Panc1 (cell line): ENCODE results near the gene TIMM13. TPM values are rescaled to one million over a fixed set of nuclear protein-coding genes. Genes with fewer than 3 reads are reported as not detected.

Experiments used
- ATAC-seq: fragments of 200-7000 bp; cut with Tn5 transposase; 2 replicates; pipeline ENCODE4 v1.9.1; 2020; ENCODE audit warnings: mild to moderate bottlenecking, moderate library complexity
- BruUV-seq: library from RNA; stranded (reverse); fragments of 400-500 nt; replicated peaks from 2 replicates; lab custom pipeline; 2021; lab: Mats Ljungman, UMichigan
- CTCF ChIA-PET: fragments of 300-600 bp; sonication (Branson Sonifier 250); formaldehyde crosslinking; loops from one replicate; lab custom pipeline; 2022; ENCODE audit warnings: antibody characterized with exemption; lab: Charles Lee
- POLR2A ChIA-PET: fragments of 300-600 bp; sonication (Branson Sonifier 250); formaldehyde crosslinking; loops from one replicate; lab custom pipeline; 2022; ENCODE audit warnings: antibody characterized with exemption; lab: Charles Lee
- DNase-seq: peaks from one replicate; pipeline ENCODE4 v3.0.0-alpha.2; 2010; ENCODE audit warnings: low read depth, low spot score
- H3K27ac ChIP-seq: 2 replicates; pipeline ENCODE4 v1.5.1; 2011; ENCODE audit warnings: mild to moderate bottlenecking, low read length, inconsistent platforms
- H3K27me3 ChIP-seq: fragments of 200-500 bp; sonication (Bioruptor generic); 2 replicates; pipeline ENCODE4 v1.6.0; 2014; ENCODE audit warnings: low read length, inconsistent platforms; ENCODE audit not compliant: control insufficient read depth, insufficient read depth
- H3K36me3 ChIP-seq: fragments of 200-500 bp; sonication (Bioruptor generic); 2 replicates; pipeline ENCODE4 v1.5.1; 2014; ENCODE audit warnings: inconsistent platforms, mild to moderate bottlenecking, low read length, moderate library complexity; ENCODE audit not compliant: control insufficient read depth, insufficient read depth
- H3K4me1 ChIP-seq: 2 replicates; pipeline ENCODE4 v1.5.1; 2011; ENCODE audit warnings: inconsistent platforms, mild to moderate bottlenecking, low read length, moderate library complexity; ENCODE audit not compliant: control insufficient read depth, insufficient read depth
- H3K4me3 ChIP-seq, 2 experiments: 2 replicates each; pipeline ENCODE4 v1.5.1; 2011 to 2012; ENCODE audit warnings: low read depth in 2 of 2, low read length in 2 of 2, mild to moderate bottlenecking in 2 of 2, inconsistent platforms in 1 of 2, moderate library complexity in 1 of 2
- H3K9me3 ChIP-seq: fragments of 200-500 bp; sonication (Bioruptor generic); 2 replicates; pipeline ENCODE4 v1.5.1; 2014; ENCODE audit warnings: low read depth, mild to moderate bottlenecking, inconsistent platforms, low read length, moderate library complexity; ENCODE audit not compliant: control insufficient read depth, insufficient read depth
- POLR2AphosphoS5 ChIP-seq: IDR thresholded peaks from 2 replicates; pipeline ENCODE4 v1.6.1; 2012; ENCODE audit warnings: mild to moderate bottlenecking, low read depth, low read length, moderate library complexity
- SIN3A ChIP-seq: IDR thresholded peaks from 2 replicates; pipeline ENCODE4 v1.6.1; 2012; ENCODE audit warnings: low read depth, mild to moderate bottlenecking, low read length, moderate library complexity, borderline replicate concordance; ENCODE audit not compliant: insufficient read depth
- TCF7L2 ChIP-seq: IDR thresholded peaks from 2 replicates; pipeline ENCODE4 v1.6.1; 2011; ENCODE audit warnings: mild to moderate bottlenecking, low read depth, low read length, inconsistent platforms
- in situ Hi-C: cut with HindIII; loops from 2 replicates; pipeline ENCODE4 v1.10.0; 2016; ENCODE audit warnings: low sequenced_read_pairs, low pct_unique_long_range_greater_than_20kb
- intact Hi-C: fragments of 100-400 bp; cut with micrococcal nuclease; formaldehyde crosslinking; loops from one replicate; pipeline ENCODE4 v1.10.0; 2022; ENCODE audit not compliant: unreplicated experiment
- total RNA-seq: library from RNA; stranded (reverse); gene quantifications from one replicate; pipeline ENCODE4 v1.2.1, GENCODE V29; 2021; ENCODE audit not compliant: unreplicated experiment
- TF ChIP-seq, protein P1 (sequence below), 2 experiments: IDR thresholded peaks; 2 replicates each; pipeline ENCODE4 v1.6.1; 2011 to 2012; ENCODE audit warnings: low read depth in 2 of 2, control low read depth in 1 of 2, low read length in 1 of 2, mild to moderate bottlenecking in 1 of 2, moderate library complexity in 1 of 2; ENCODE audit not compliant: insufficient read depth in 1 of 2
- TF ChIP-seq, protein P2 (sequence below): fragments of 450-650 bp; IDR thresholded peaks from 2 replicates; pipeline ENCODE4 v1.5.1; 2017; ENCODE audit warnings: mild to moderate bottlenecking

Gene TIMM13
- total RNA-seq, 1 experiment from 2014 or later: 128 TPM

DNA sequence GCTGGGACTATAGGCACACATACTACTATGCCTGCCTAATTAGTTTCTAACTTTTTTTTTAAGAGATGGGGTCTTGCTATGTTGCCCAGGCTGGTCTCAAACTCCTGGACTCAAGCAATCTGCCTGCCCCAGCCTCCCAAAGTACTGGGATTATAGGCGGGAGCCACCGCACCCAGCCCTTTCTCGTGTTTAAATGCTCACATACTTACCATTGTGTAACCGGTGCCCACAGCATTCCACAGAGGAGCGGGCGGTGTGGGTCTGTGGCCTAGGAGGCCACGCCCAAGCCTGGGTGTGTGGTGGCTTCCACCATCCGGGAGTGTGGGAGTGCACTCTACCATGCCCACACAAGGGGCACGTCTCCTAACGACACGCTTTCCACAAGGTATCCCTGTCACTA, 21.6 kb upstream of the TIMM13 start:
- BruUV-seq: no TSS peak
- Histone ChIP-seq H3K9me3 (no peaks in the 10 kb centered on the region), H3K36me3 (no peaks in the 10 kb centered on the region), H3K4me3 (no peak overlapping the region), H3K27me3 (no peaks in the 10 kb centered on the region), H3K4me1 (no peaks in the 10 kb centered on the region), H3K27ac (no peak overlapping the region)
- in situ Hi-C loops: no loop called here
- intact Hi-C loops: no loop called here
- no peak for ATAC-seq
- DNase-seq: no peak
- TF ChIP-seq, protein P1, sequence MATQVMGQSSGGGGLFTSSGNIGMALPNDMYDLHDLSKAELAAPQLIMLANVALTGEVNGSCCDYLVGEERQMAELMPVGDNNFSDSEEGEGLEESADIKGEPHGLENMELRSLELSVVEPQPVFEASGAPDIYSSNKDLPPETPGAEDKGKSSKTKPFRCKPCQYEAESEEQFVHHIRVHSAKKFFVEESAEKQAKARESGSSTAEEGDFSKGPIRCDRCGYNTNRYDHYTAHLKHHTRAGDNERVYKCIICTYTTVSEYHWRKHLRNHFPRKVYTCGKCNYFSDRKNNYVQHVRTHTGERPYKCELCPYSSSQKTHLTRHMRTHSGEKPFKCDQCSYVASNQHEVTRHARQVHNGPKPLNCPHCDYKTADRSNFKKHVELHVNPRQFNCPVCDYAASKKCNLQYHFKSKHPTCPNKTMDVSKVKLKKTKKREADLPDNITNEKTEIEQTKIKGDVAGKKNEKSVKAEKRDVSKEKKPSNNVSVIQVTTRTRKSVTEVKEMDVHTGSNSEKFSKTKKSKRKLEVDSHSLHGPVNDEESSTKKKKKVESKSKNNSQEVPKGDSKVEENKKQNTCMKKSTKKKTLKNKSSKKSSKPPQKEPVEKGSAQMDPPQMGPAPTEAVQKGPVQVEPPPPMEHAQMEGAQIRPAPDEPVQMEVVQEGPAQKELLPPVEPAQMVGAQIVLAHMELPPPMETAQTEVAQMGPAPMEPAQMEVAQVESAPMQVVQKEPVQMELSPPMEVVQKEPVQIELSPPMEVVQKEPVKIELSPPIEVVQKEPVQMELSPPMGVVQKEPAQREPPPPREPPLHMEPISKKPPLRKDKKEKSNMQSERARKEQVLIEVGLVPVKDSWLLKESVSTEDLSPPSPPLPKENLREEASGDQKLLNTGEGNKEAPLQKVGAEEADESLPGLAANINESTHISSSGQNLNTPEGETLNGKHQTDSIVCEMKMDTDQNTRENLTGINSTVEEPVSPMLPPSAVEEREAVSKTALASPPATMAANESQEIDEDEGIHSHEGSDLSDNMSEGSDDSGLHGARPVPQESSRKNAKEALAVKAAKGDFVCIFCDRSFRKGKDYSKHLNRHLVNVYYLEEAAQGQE (IDR thresholded peaks at IDR 0.05; ENCODE audit: insufficient read depth in 1 of 2, low read depth in 2 of 2, low read length in 1 of 2): no peak
- TF ChIP-seq SIN3A (no peak), TCF7L2 (no peak), POLR2AphosphoS5 (no peak)
- TF ChIP-seq, protein P2, sequence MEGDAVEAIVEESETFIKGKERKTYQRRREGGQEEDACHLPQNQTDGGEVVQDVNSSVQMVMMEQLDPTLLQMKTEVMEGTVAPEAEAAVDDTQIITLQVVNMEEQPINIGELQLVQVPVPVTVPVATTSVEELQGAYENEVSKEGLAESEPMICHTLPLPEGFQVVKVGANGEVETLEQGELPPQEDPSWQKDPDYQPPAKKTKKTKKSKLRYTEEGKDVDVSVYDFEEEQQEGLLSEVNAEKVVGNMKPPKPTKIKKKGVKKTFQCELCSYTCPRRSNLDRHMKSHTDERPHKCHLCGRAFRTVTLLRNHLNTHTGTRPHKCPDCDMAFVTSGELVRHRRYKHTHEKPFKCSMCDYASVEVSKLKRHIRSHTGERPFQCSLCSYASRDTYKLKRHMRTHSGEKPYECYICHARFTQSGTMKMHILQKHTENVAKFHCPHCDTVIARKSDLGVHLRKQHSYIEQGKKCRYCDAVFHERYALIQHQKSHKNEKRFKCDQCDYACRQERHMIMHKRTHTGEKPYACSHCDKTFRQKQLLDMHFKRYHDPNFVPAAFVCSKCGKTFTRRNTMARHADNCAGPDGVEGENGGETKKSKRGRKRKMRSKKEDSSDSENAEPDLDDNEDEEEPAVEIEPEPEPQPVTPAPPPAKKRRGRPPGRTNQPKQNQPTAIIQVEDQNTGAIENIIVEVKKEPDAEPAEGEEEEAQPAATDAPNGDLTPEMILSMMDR: no peak
- ChIA-PET POLR2A (no interaction called here), CTCF (no interaction called here)

DNA sequence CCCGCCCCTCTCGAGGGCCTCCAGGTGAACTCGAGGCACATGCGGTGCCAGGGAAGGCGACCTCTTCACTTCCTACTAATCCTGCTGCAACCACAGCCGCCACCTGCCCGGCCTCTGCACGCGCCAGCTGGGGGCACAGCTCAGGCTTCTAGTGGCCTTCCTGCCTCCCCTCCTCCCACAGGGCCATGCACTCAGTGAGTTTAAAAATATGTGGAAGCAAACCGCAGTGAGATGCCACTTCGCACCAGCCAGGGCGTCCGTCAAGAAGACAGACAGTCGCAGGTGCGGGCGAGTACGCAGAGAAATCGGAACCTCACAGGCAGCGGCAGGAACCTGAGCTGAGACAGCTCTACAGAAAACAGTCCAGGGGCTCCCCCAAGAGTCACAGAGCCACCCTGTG, 19.0 kb upstream of the TIMM13 start:
- ATAC-seq: no peak
- CTCF ChIA-PET: no interaction called here
- Histone ChIP-seq H3K36me3 (no peaks in the 10 kb centered on the region), H3K27me3 (no peaks in the 10 kb centered on the region), H3K27ac (no peak overlapping the region), H3K4me1 (no peaks in the 10 kb centered on the region), H3K9me3 (no peaks in the 10 kb centered on the region), H3K4me3 (no peak overlapping the region)
- in situ Hi-C loops: no loop called here
- no peak for DNase-seq
- TF ChIP-seq SIN3A: no peak
- no peak for TF ChIP-seq POLR2AphosphoS5
- TF ChIP-seq, protein P2: no peak
- TF ChIP-seq, protein P1 (IDR thresholded peaks at IDR 0.05; ENCODE audit: insufficient read depth in 1 of 2, low read depth in 2 of 2, low read length in 1 of 2): no peak
- no peak for TF ChIP-seq TCF7L2
- BruUV-seq: no TSS peak
- intact Hi-C loops: no loop called here
- POLR2A ChIA-PET: no interaction called here
